ENCODE results near the gene TAF6L. TPM values are rescaled to one million over a fixed set of nuclear protein-coding genes. Genes with fewer than 3 reads are reported as not detected.

Gene TAF6L
- polyA plus RNA-seq, 1 donor from 2014 or later: 55.2 TPM

GRCh38 chr11:62787005-62787759 lies 16.0 kb downstream of the TAF6L start, which contains the start of gene TMEM179B (continued):
- TF ChIP-seq EP300 (conservative IDR thresholded peaks at IDR 0.05; ENCODE audit: poor library complexity, severe bottlenecking): peak; percentile 56
- TF ChIP-seq POLR2AphosphoS5 (IDR thresholded peaks at IDR 0.05): peak; percentile 97

- Histone ChIP-seq H3K79me2 (replicated peaks; ENCODE audit: insufficient read depth, low read length) (peaks cover 10% of the 10 kb centered on the region), H2AFZ (ENCODE audit: low read depth, low read length) (no peak overlapping the region), H3K9ac (ENCODE audit: low read length) (no peak overlapping the region), H3K27me3 (ENCODE audit: insufficient read depth, low read depth, low read length) (no peaks in the 10 kb centered on the region), H3K4me2 (ENCODE audit: low read length) (no peak overlapping the region), H3K9me3 (ENCODE audit: low read length) (no peaks in the 10 kb centered on the region), H4K20me1 (ENCODE audit: insufficient read depth) (no peaks in the 10 kb centered on the region), H3K27ac (ENCODE audit: low read length) (no peak overlapping the region), H3K4me3 (ENCODE audit: low read length) (peak overlapping the region; percentile 21), H3K9me2 (ENCODE audit: insufficient read depth, low read length) (no peaks in the 10 kb centered on the region), H3K36me3 (ENCODE audit: insufficient read depth, low read length) (no peaks in the 10 kb centered on the region), H3F3A (ENCODE audit: insufficient read depth, low read length, poor library complexity, severe bottlenecking) (peaks cover 3% of the 10 kb centered on the region)
- TF ChIP-seq EP300 (conservative IDR thresholded peaks at IDR 0.05; ENCODE audit: poor library complexity, severe bottlenecking): no peak
- TF ChIP-seq SMC3 (conservative IDR thresholded peaks at IDR 0.05; ENCODE audit: poor library complexity): no peak
- TF ChIP-seq POLR2AphosphoS5 (IDR thresholded peaks at IDR 0.05): no peak
- no peak for TF ChIP-seq RAD21 (conservative IDR thresholded peaks at IDR 0.05)
- TF ChIP-seq MXI1 (conservative IDR thresholded peaks at IDR 0.05; ENCODE audit: poor library complexity, severe bottlenecking): no peak
- no peak for TF ChIP-seq TAF1 (IDR thresholded peaks at IDR 0.05; ENCODE audit: low read depth)
- no peak for TF ChIP-seq EZH2 (IDR thresholded peaks at IDR 0.05; ENCODE audit: borderline replicate concordance, insufficient read depth, low read length, poor library complexity, severe bottlenecking)
- TF ChIP-seq CTCF (IDR thresholded peaks at IDR 0.05; ENCODE audit: poor library complexity, severe bottlenecking): no peak
- no peak for TF ChIP-seq REST (IDR thresholded peaks at IDR 0.05; ENCODE audit: borderline replicate concordance)
These were observed 17.8 kb downstream of the TAF6L start for GRCh38 chr11:62788991-62789390.

- peaks cover 10% of the 10 kb centered on the region for H3K79me2 ChIP-seq (replicated peaks; ENCODE audit: insufficient read depth, low read length)
- H3K4me3 ChIP-seq (ENCODE audit: low read length): no peak overlapping the region
- H3K9ac ChIP-seq (ENCODE audit: low read length): no peak overlapping the region
- H3F3A ChIP-seq (ENCODE audit: insufficient read depth, low read length, poor library complexity, severe bottlenecking): peaks cover 3% of the 10 kb centered on the region
- TF ChIP-seq RAD21 (conservative IDR thresholded peaks at IDR 0.05) (no peak), TAF1 (IDR thresholded peaks at IDR 0.05; ENCODE audit: low read depth) (no peak), POLR2AphosphoS5 (IDR thresholded peaks at IDR 0.05) (no peak), CTCF (IDR thresholded peaks at IDR 0.05; ENCODE audit: poor library complexity, severe bottlenecking) (no peak), SMC3 (conservative IDR thresholded peaks at IDR 0.05; ENCODE audit: poor library complexity) (no peak), EP300 (conservative IDR thresholded peaks at IDR 0.05; ENCODE audit: poor library complexity, severe bottlenecking) (no peak), REST (IDR thresholded peaks at IDR 0.05; ENCODE audit: borderline replicate concordance) (no peak), EZH2 (IDR thresholded peaks at IDR 0.05; ENCODE audit: borderline replicate concordance, insufficient read depth, low read length, poor library complexity, severe bottlenecking) (no peak), MXI1 (conservative IDR thresholded peaks at IDR 0.05; ENCODE audit: poor library complexity, severe bottlenecking) (no peak)
- H3K9me2 ChIP-seq (ENCODE audit: insufficient read depth, low read length): no peaks in the 10 kb centered on the region
- H2AFZ ChIP-seq (ENCODE audit: low read depth, low read length): no peak overlapping the region
- no peaks in the 10 kb centered on the region for H3K36me3 ChIP-seq (ENCODE audit: insufficient read depth, low read length)
- H3K4me2 ChIP-seq (ENCODE audit: low read length): no peak overlapping the region
- H3K27me3 ChIP-seq (ENCODE audit: insufficient read depth, low read depth, low read length): no peaks in the 10 kb centered on the region
- H3K27ac ChIP-seq (ENCODE audit: low read length): no peak overlapping the region
- no peaks in the 10 kb centered on the region for H4K20me1 ChIP-seq (ENCODE audit: insufficient read depth)
- no peaks in the 10 kb centered on the region for H3K9me3 ChIP-seq (ENCODE audit: low read length)
These were observed 18.4 kb downstream of the TAF6L start for GRCh38 chr11:62789576-62789975.

All from neural cell (in vitro differentiated cells).